C4-2B (cell line): ENCODE results near the gene RBM14.

Experiments used
- CTCF ChIP-seq: fragments of 450-650 bp; conservative IDR thresholded peaks from 2 replicates; pipeline ENCODE4 v1.5.1; 2017; ENCODE audit warnings: mild to moderate bottlenecking
- ZFX ChIP-seq: fragments of 450-650 bp; IDR thresholded peaks from 2 replicates; pipeline ENCODE4 v1.6.1; 2017

GRCh38 chr11:66580803-66581202, 35.6 kb upstream of the RBM14 start:
- TF ChIP-seq CTCF (no peak), ZFX (no peak)
